SK-N-SH treated with all-trans-retinoic acid at 6 μM for 48 hours (cell line): ENCODE measurements around the gene PIP4K2C.

Experiments
- ATAC-seq: fragments of 200-7000 bp; cut with Tn5 transposase; 3 replicates; pipeline ENCODE4 v1.9.1; 2020; ENCODE audit warnings: mild to moderate bottlenecking, moderate library complexity
- ARNTL ChIP-seq: fragments of 450-650 bp; formaldehyde crosslinking; IDR thresholded peaks from 2 replicates; pipeline ENCODE4 v1.5.0; 2020; ENCODE audit warnings: low read depth, mild to moderate bottlenecking, moderate library complexity, borderline replicate concordance
- BACH2 ChIP-seq: fragments of 250-450 bp; sonication (Bioruptor Pico); IDR thresholded peaks from 2 replicates; pipeline ENCODE4 v1.9.0; 2021; ENCODE audit warnings: mild to moderate bottlenecking, borderline replicate concordance
- CREB5 ChIP-seq: fragments of 250-450 bp; sonication (Bioruptor Pico); IDR thresholded peaks from 2 replicates; pipeline ENCODE4 v1.5.1; 2020; ENCODE audit warnings: low read depth, mild to moderate bottlenecking, moderate library complexity
- CSDC2 ChIP-seq: fragments of 250-450 bp; sonication (Bioruptor Pico); IDR thresholded peaks from 2 replicates; pipeline ENCODE4 v1.5.0; 2020; ENCODE audit warnings: mild to moderate bottlenecking, moderate library complexity
- CSRNP3 ChIP-seq: fragments of 250-450 bp; sonication (Bioruptor Pico); IDR thresholded peaks from 2 replicates; pipeline ENCODE4 v1.5.1; 2021; ENCODE audit warnings: mild to moderate bottlenecking, moderate library complexity
- ESRRG ChIP-seq: fragments of 250-450 bp; sonication (Bioruptor Pico); IDR thresholded peaks from 2 replicates; pipeline ENCODE4 v1.6.1; 2021; ENCODE audit warnings: mild to moderate bottlenecking
- GLIS3 ChIP-seq: fragments of 250-450 bp; sonication (Bioruptor Pico); IDR thresholded peaks from 2 replicates; pipeline ENCODE4 v1.5.0; 2020; ENCODE audit warnings: mild to moderate bottlenecking, moderate library complexity
- ISL1 ChIP-seq: fragments of 250-450 bp; sonication (Bioruptor Pico); IDR thresholded peaks from 2 replicates; pipeline ENCODE4 v2.1.2; 2022; ENCODE audit warnings: mild to moderate bottlenecking, moderate library complexity
- OSR1 ChIP-seq: fragments of 250-450 bp; sonication (Bioruptor Pico); IDR thresholded peaks from 2 replicates; pipeline ENCODE4 v1.8.0; 2022; ENCODE audit warnings: moderate library complexity, mild to moderate bottlenecking, inconsistent platforms
- POU6F1 ChIP-seq: fragments of 250-450 bp; sonication (Bioruptor Pico); IDR thresholded peaks from 2 replicates; pipeline ENCODE4 v1.8.0; 2021; ENCODE audit warnings: low read depth, mild to moderate bottlenecking, moderate library complexity, borderline replicate concordance
- PPARA ChIP-seq: fragments of 250-450 bp; sonication (Bioruptor Pico); IDR thresholded peaks from 2 replicates; pipeline ENCODE4 v1.5.0; 2020; ENCODE audit warnings: mild to moderate bottlenecking, borderline replicate concordance
- RARB ChIP-seq: fragments of 250-450 bp; sonication (Bioruptor Pico); IDR thresholded peaks from 2 replicates; pipeline ENCODE4 v1.8.0; 2021; ENCODE audit warnings: mild to moderate bottlenecking, moderate library complexity
- SNAI2 ChIP-seq: fragments of 250-450 bp; sonication (Bioruptor Pico); IDR thresholded peaks from 2 replicates; pipeline ENCODE4 v1.5.0; 2020; ENCODE audit warnings: mild to moderate bottlenecking, moderate library complexity
- TCF4 ChIP-seq: fragments of 250-450 bp; sonication (Bioruptor Pico); IDR thresholded peaks from 2 replicates; pipeline ENCODE4 v1.8.0; 2021; ENCODE audit warnings: mild to moderate bottlenecking, moderate library complexity, borderline replicate concordance
- TOX ChIP-seq: fragments of 250-450 bp; sonication (Bioruptor Pico); IDR thresholded peaks from 2 replicates; pipeline ENCODE4 v1.8.0; 2021; ENCODE audit warnings: mild to moderate bottlenecking, moderate library complexity, borderline replicate concordance
- ZC3H10 ChIP-seq: fragments of 250-450 bp; sonication (Bioruptor Pico); IDR thresholded peaks from 2 replicates; pipeline ENCODE4 v1.5.1; 2021; ENCODE audit warnings: mild to moderate bottlenecking, moderate library complexity
- ZFP3 ChIP-seq: fragments of 250-450 bp; sonication (Bioruptor Pico); IDR thresholded peaks from 2 replicates; pipeline ENCODE4 v1.5.0; 2020; ENCODE audit warnings: mild to moderate bottlenecking, moderate library complexity
- ZNF70 ChIP-seq: fragments of 450-650 bp; formaldehyde crosslinking; IDR thresholded peaks from 2 replicates; pipeline ENCODE4 v1.5.0; 2020; ENCODE audit warnings: mild to moderate bottlenecking, moderate library complexity
- ZNF8 ChIP-seq: fragments of 450-650 bp; formaldehyde crosslinking; IDR thresholded peaks from 2 replicates; pipeline ENCODE4 v1.5.0; 2020; ENCODE audit warnings: mild to moderate bottlenecking, moderate library complexity
- TF ChIP-seq, protein P1 (sequence below): fragments of 250-450 bp; sonication (Bioruptor Pico); IDR thresholded peaks from 2 replicates; pipeline ENCODE4 v1.8.0; 2020; ENCODE audit warnings: mild to moderate bottlenecking, moderate library complexity, borderline replicate concordance
- TF ChIP-seq, protein P2 (sequence below): fragments of 250-450 bp; sonication (Bioruptor Pico); IDR thresholded peaks from 2 replicates; pipeline ENCODE4 v1.5.0; 2020; ENCODE audit warnings: mild to moderate bottlenecking, moderate library complexity

The PIP4K2C gene

GRCh38 chr12:57581802-57582201 lies 9.2 kb upstream of the PIP4K2C start:
- no peak for TF ChIP-seq ZNF8
- no peak for TF ChIP-seq TCF4
- no peak for TF ChIP-seq ARNTL (CRISPR knock-in tag)
- no peak for TF ChIP-seq TOX (CRISPR knock-in tag)
- TF ChIP-seq PPARA, result no peak
- no peak for TF ChIP-seq OSR1
- TF ChIP-seq CSRNP3 (CRISPR knock-in tag), result no peak
- no peak for TF ChIP-seq ZNF70
- TF ChIP-seq GLIS3 (CRISPR knock-in tag), result no peak
- TF ChIP-seq, protein P1, sequence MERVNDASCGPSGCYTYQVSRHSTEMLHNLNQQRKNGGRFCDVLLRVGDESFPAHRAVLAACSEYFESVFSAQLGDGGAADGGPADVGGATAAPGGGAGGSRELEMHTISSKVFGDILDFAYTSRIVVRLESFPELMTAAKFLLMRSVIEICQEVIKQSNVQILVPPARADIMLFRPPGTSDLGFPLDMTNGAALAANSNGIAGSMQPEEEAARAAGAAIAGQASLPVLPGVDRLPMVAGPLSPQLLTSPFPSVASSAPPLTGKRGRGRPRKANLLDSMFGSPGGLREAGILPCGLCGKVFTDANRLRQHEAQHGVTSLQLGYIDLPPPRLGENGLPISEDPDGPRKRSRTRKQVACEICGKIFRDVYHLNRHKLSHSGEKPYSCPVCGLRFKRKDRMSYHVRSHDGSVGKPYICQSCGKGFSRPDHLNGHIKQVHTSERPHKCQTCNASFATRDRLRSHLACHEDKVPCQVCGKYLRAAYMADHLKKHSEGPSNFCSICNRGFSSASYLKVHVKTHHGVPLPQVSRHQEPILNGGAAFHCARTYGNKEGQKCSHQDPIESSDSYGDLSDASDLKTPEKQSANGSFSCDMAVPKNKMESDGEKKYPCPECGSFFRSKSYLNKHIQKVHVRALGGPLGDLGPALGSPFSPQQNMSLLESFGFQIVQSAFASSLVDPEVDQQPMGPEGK (CRISPR knock-in tag), result no peak
- no peak for TF ChIP-seq ESRRG (CRISPR knock-in tag)
- TF ChIP-seq CREB5, result no peak
- no peak for TF ChIP-seq CSDC2 (CRISPR knock-in tag)
- TF ChIP-seq POU6F1 (CRISPR knock-in tag), result no peak
- no peak for TF ChIP-seq SNAI2 (CRISPR knock-in tag)
- TF ChIP-seq ISL1, result no peak
- TF ChIP-seq RARB (CRISPR knock-in tag), result no peak
- no peak for TF ChIP-seq ZFP3 (CRISPR knock-in tag)
- no peak for TF ChIP-seq ZC3H10 (CRISPR knock-in tag)
- no peak for TF ChIP-seq BACH2
- ATAC-seq, result no peak

DNA sequence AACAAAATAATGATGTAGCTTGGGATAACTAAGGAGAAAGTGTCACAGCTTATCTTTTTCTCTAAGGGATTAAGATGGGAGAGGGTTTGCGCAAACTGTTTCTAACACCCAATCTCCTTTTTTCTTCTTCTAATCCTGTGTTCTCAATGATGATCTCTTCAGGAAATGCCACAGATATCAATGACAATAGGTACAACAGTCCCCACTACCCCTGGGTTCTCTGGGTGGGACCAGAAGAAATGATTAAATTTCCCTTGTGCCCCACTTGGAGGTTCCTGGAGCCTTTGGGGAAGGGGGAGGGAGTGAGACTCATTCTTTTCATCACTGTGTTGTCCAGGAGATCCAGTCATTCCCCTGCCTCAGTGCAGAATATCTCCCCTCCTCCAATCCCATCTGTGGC lies 8.6 kb upstream of the PIP4K2C start:
- TF ChIP-seq OSR1 (no peak), TCF4 (no peak), CSRNP3 (CRISPR knock-in tag) (no peak), ZNF70 (no peak), CSDC2 (CRISPR knock-in tag) (no peak), SNAI2 (CRISPR knock-in tag) (no peak), GLIS3 (CRISPR knock-in tag) (no peak), ARNTL (CRISPR knock-in tag) (no peak), ISL1 (no peak), TOX (CRISPR knock-in tag) (no peak), ZNF8 (no peak)
- TF ChIP-seq, protein P1 (CRISPR knock-in tag), result no peak
- TF ChIP-seq, protein P2, sequence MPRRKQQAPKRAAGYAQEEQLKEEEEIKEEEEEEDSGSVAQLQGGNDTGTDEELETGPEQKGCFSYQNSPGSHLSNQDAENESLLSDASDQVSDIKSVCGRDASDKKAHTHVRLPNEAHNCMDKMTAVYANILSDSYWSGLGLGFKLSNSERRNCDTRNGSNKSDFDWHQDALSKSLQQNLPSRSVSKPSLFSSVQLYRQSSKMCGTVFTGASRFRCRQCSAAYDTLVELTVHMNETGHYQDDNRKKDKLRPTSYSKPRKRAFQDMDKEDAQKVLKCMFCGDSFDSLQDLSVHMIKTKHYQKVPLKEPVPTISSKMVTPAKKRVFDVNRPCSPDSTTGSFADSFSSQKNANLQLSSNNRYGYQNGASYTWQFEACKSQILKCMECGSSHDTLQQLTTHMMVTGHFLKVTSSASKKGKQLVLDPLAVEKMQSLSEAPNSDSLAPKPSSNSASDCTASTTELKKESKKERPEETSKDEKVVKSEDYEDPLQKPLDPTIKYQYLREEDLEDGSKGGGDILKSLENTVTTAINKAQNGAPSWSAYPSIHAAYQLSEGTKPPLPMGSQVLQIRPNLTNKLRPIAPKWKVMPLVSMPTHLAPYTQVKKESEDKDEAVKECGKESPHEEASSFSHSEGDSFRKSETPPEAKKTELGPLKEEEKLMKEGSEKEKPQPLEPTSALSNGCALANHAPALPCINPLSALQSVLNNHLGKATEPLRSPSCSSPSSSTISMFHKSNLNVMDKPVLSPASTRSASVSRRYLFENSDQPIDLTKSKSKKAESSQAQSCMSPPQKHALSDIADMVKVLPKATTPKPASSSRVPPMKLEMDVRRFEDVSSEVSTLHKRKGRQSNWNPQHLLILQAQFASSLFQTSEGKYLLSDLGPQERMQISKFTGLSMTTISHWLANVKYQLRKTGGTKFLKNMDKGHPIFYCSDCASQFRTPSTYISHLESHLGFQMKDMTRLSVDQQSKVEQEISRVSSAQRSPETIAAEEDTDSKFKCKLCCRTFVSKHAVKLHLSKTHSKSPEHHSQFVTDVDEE (CRISPR knock-in tag), result no peak
- no peak for ATAC-seq
